Astrocyte (in vitro differentiated cells and primary cell): ENCODE results near the gene NSMF. TPM values are rescaled to one million over a fixed set of nuclear protein-coding genes. Genes with fewer than 3 reads are reported as not detected.

ENCODE experiments used
- DNase-seq: peaks from one replicate; pipeline ENCODE4 v3.0.0-alpha.2; 2010; ENCODE audit warnings: low read depth
- FAIRE-seq: peaks from 2 replicates; lab custom pipeline; 2011; peaks lifted over from hg19 to GRCh38; lab: Jason Lieb, UNC
- H2AFZ ChIP-seq: 2 replicates; pipeline ENCODE4 v1.6.0; 2012; ENCODE audit warnings: low read depth, low read length, inconsistent platforms
- H3K27ac ChIP-seq: 2 replicates; pipeline ENCODE4 v1.5.1; 2011; ENCODE audit warnings: low read depth, low read length, inconsistent platforms
- H3K27me3 ChIP-seq: 2 replicates; pipeline ENCODE4 v1.6.0; 2011; ENCODE audit warnings: low read length, inconsistent platforms; ENCODE audit not compliant: insufficient read depth
- H3K36me3 ChIP-seq: 2 replicates; pipeline ENCODE4 v1.5.1; 2011; ENCODE audit warnings: low read length, inconsistent platforms; ENCODE audit not compliant: insufficient read depth
- H3K4me1 ChIP-seq: 2 replicates; pipeline ENCODE4 v1.5.1; 2011; ENCODE audit warnings: low read length, inconsistent platforms; ENCODE audit not compliant: insufficient read depth
- H3K4me2 ChIP-seq: 2 replicates; pipeline ENCODE4 v1.6.0; 2012; ENCODE audit warnings: low read length, inconsistent platforms
- H3K4me3 ChIP-seq: 2 replicates; pipeline ENCODE4 v1.5.1; 2011; ENCODE audit warnings: low read depth, mild to moderate bottlenecking, low read length, inconsistent platforms; ENCODE audit not compliant: insufficient read depth
- H3K79me2 ChIP-seq: 2 replicates; pipeline ENCODE4 v1.6.0; 2012; ENCODE audit warnings: mild to moderate bottlenecking, low read length, inconsistent platforms; ENCODE audit not compliant: insufficient read depth
- H3K9ac ChIP-seq: 2 replicates; pipeline ENCODE4 v1.6.0; 2012; ENCODE audit warnings: mild to moderate bottlenecking, low read length, inconsistent platforms
- H3K9me3 ChIP-seq: 2 replicates; pipeline ENCODE4 v1.5.1; 2012; ENCODE audit warnings: low read depth, mild to moderate bottlenecking, low read length, inconsistent platforms; ENCODE audit not compliant: insufficient read depth
- H4K20me1 ChIP-seq: 2 replicates; pipeline ENCODE4 v1.6.0; 2012; ENCODE audit warnings: low read length, inconsistent platforms; ENCODE audit not compliant: insufficient read depth
- H3K27ac Mint-ChIP-seq: one replicate; pipeline ENCODE4 v1.8.0; 2021; ENCODE audit warnings: mild to moderate bottlenecking, mixed read lengths; ENCODE audit not compliant: unreplicated experiment
- H3K27me3 Mint-ChIP-seq: one replicate; pipeline ENCODE4 v1.8.0; 2021; ENCODE audit warnings: low read depth, mixed read lengths; ENCODE audit not compliant: unreplicated experiment
- H3K36me3 Mint-ChIP-seq: one replicate; pipeline ENCODE4 v1.8.0; 2021; ENCODE audit warnings: low read depth, mixed read lengths; ENCODE audit not compliant: unreplicated experiment
- H3K4me1 Mint-ChIP-seq: one replicate; pipeline ENCODE4 v1.8.0; 2021; ENCODE audit warnings: low read depth, mixed read lengths; ENCODE audit not compliant: unreplicated experiment
- H3K4me3 Mint-ChIP-seq: one replicate; pipeline ENCODE4 v1.8.0; 2021; ENCODE audit warnings: mild to moderate bottlenecking, moderate library complexity, mixed read lengths; ENCODE audit not compliant: unreplicated experiment
- H3K9me3 Mint-ChIP-seq: one replicate; pipeline ENCODE4 v1.8.0; 2021; ENCODE audit warnings: mild to moderate bottlenecking, mixed read lengths; ENCODE audit not compliant: unreplicated experiment
- CTCF ChIP-seq: IDR thresholded peaks from 2 replicates; pipeline ENCODE4 v1.5.1; 2011; ENCODE audit warnings: low read depth, mild to moderate bottlenecking, inconsistent platforms, low read length, moderate library complexity; ENCODE audit not compliant: insufficient read depth
- EZH2 ChIP-seq: IDR thresholded peaks from 2 replicates; pipeline ENCODE4 v1.6.1; 2012; ENCODE audit warnings: mild to moderate bottlenecking, low read length, inconsistent platforms; ENCODE audit not compliant: insufficient read depth
- total RNA-seq: library from RNA; stranded (reverse); gene quantifications from 2 replicates; pipeline ENCODE4 v1.2.1, GENCODE V29; 2021

Gene NSMF
- total RNA-seq, 1 donor from 2014 or later = 50.5 TPM

- H3K4me1 ChIP-seq = no peaks in the 10 kb centered on the region
- H3K27ac ChIP-seq = no peak overlapping the region
- H3K4me2 ChIP-seq = no peak overlapping the region
- H3K27me3 ChIP-seq = no peaks in the 10 kb centered on the region
- no peak overlapping the region for H3K4me3 ChIP-seq
- no peaks in the 10 kb centered on the region for H4K20me1 ChIP-seq
- TF ChIP-seq CTCF (no peak), EZH2 (no peak)
- H3K27me3 Mint-ChIP-seq = peaks cover 11% of the 10 kb centered on the region
- H3K9me3 ChIP-seq = peaks cover 7% of the 10 kb centered on the region
- no peaks in the 10 kb centered on the region for H3K36me3 ChIP-seq
- H3K9me3 Mint-ChIP-seq = peaks cover 13% of the 10 kb centered on the region
- H2AFZ ChIP-seq = no peak overlapping the region
- no peak overlapping the region for H3K9ac ChIP-seq
- H3K79me2 ChIP-seq = no peaks in the 10 kb centered on the region
- DNase-seq (no peak), FAIRE-seq (no peak)
- H3K36me3 Mint-ChIP-seq = peaks cover 6% of the 10 kb centered on the region
- no peak overlapping the region for H3K27ac Mint-ChIP-seq
- H3K4me1 Mint-ChIP-seq = no peaks in the 10 kb centered on the region
- no peak overlapping the region for H3K4me3 Mint-ChIP-seq
Observed at GRCh38 chr9:137475666-137476065, 16.5 kb upstream of the NSMF start.

- H3K4me2 ChIP-seq = no peak overlapping the region
- H3K27ac ChIP-seq = no peak overlapping the region
- H2AFZ ChIP-seq = no peak overlapping the region
- H3K9me3 ChIP-seq = peaks cover 7% of the 10 kb centered on the region
- H3K9ac ChIP-seq = no peak overlapping the region
- H3K36me3 ChIP-seq = no peaks in the 10 kb centered on the region
- no peaks in the 10 kb centered on the region for H3K27me3 ChIP-seq
- Mint-ChIP-seq H3K36me3 (peaks cover 4% of the 10 kb centered on the region), H3K27me3 (peaks cover 6% of the 10 kb centered on the region), H3K27ac (no peak overlapping the region), H3K9me3 (peaks cover 13% of the 10 kb centered on the region), H3K4me1 (no peaks in the 10 kb centered on the region), H3K4me3 (no peak overlapping the region)
- no peaks in the 10 kb centered on the region for H3K4me1 ChIP-seq
- FAIRE-seq (no peak), DNase-seq (no peak)
- TF ChIP-seq EZH2 (no peak), CTCF (no peak)
- H3K79me2 ChIP-seq = no peaks in the 10 kb centered on the region
- no peaks in the 10 kb centered on the region for H4K20me1 ChIP-seq
- no peak overlapping the region for H3K4me3 ChIP-seq
Observed at GRCh38 chr9:137474271-137474670, 15.1 kb upstream of the NSMF start.

- H4K20me1 ChIP-seq = no peaks in the 10 kb centered on the region
- peaks cover 4% of the 10 kb centered on the region for H3K9me3 ChIP-seq
- no peak overlapping the region for H3K27ac ChIP-seq
- Mint-ChIP-seq H3K4me3 (no peak overlapping the region), H3K27me3 (peaks cover 7% of the 10 kb centered on the region), H3K4me1 (no peaks in the 10 kb centered on the region), H3K27ac (no peak overlapping the region), H3K9me3 (peaks cover 9% of the 10 kb centered on the region), H3K36me3 (no peaks in the 10 kb centered on the region)
- DNase-seq (no peak), FAIRE-seq (no peak)
- H3K36me3 ChIP-seq = no peaks in the 10 kb centered on the region
- H3K4me1 ChIP-seq = no peaks in the 10 kb centered on the region
- no peak overlapping the region for H3K4me2 ChIP-seq
- no peak overlapping the region for H3K4me3 ChIP-seq
- no peak overlapping the region for H3K9ac ChIP-seq
- peaks cover 3% of the 10 kb centered on the region for H3K27me3 ChIP-seq
- H2AFZ ChIP-seq = no peak overlapping the region
- TF ChIP-seq CTCF (no peak), EZH2 (no peak)
- H3K79me2 ChIP-seq = no peaks in the 10 kb centered on the region
Observed at GRCh38 chr9:137470785-137471184, 11.7 kb upstream of the NSMF start.
